ENCODE data around the gene ZDHHC7. TPM values are rescaled to one million over a fixed set of nuclear protein-coding genes. Genes with fewer than 3 reads are reported as not detected.

Gene ZDHHC7
- total and polyA plus RNA-seq, 9 of the 15 experiments (the other 6 are each of a cell fraction or from before 2014, with no cell fraction given) = 1.7 to 49.7 (median 37.4) TPM

DNA sequence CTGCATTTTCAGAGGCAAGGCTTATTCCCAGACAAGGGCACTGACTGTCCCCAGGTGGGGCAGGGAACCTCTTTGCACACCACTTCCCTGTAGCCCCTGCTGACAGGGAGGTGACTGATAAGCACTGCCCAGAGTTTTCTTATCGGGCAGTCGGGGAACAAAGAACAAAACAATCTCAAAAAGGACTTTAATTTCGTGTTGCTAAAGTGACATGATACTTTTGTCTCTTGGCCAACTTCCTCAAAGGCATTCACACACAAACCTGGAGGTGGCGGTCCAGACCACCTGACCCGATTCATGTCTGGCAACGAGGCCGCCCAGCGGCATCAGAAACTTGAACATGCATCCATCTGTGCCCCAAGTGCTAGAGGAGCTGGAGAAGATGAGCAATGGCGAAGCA, 28.9 kb downstream of the ZDHHC7 start (continued):
- TF ChIP-seq MAZ (CRISPR knock-in tag; conservative IDR thresholded peaks at IDR 0.05 in 1 of 2, IDR thresholded peaks at IDR 0.05 in 1 of 2) (peak in 1 of 2 experiments; percentile 50; a peak in 1 of 4 replicates), MTA3 (IDR thresholded peaks at IDR 0.05; ENCODE audit: borderline replicate concordance) (0 out of 2 replicates have a peak, but pooled peaks have one; percentile 41), GTF2B (IDR thresholded peaks at IDR 0.05; ENCODE audit: extremely low read depth, insufficient read length) (no peak), NFIC (IDR thresholded peaks at IDR 0.05) (peak; percentile 60), FUS (optimal IDR thresholded peaks at IDR 0.05; ENCODE audit: low read depth, low read length) (no peak), TAL1 (IDR thresholded peaks at IDR 0.05) (0 out of 2 replicates have a peak, but pooled peaks have one; percentile 6), SMC3 (conservative IDR thresholded peaks at IDR 0.05; ENCODE audit: insufficient read depth, low read depth, low read length) (peak; percentile 18; the same call in 1 of the 2 replicates), CXXC5 (CRISPR knock-in tag; IDR thresholded peaks at IDR 0.05) (0 out of 2 replicates have a peak, but pooled peaks have one; percentile 20), ETS1 (conservative IDR thresholded peaks at IDR 0.05; ENCODE audit: control insufficient read depth, low read depth, low read length) (0 out of 2 replicates have a peak, but pooled peaks have one; percentile 20), REST (IDR thresholded peaks at IDR 0.05; ENCODE audit: borderline replicate concordance) (peak; percentile 62; the same call in 1 of the 2 replicates), REST (CRISPR knock-in tag; IDR thresholded peaks at IDR 0.05; ENCODE audit: low read depth) (no peak), CEBPG (CRISPR knock-in tag; IDR thresholded peaks at IDR 0.05) (peak; percentile 31; the same call in 1 of the 2 replicates), CEBPG (tag; conservative IDR thresholded peaks at IDR 0.05 in 1 of 2, IDR thresholded peaks at IDR 0.05 in 1 of 2) (no peak)
- TF ChIP-seq, protein P1, sequence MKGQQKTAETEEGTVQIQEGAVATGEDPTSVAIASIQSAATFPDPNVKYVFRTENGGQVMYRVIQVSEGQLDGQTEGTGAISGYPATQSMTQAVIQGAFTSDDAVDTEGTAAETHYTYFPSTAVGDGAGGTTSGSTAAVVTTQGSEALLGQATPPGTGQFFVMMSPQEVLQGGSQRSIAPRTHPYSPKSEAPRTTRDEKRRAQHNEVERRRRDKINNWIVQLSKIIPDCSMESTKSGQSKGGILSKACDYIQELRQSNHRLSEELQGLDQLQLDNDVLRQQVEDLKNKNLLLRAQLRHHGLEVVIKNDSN (CRISPR knock-in tag; IDR thresholded peaks at IDR 0.05) = peak; percentile 69
- TF ChIP-seq, protein P2, sequence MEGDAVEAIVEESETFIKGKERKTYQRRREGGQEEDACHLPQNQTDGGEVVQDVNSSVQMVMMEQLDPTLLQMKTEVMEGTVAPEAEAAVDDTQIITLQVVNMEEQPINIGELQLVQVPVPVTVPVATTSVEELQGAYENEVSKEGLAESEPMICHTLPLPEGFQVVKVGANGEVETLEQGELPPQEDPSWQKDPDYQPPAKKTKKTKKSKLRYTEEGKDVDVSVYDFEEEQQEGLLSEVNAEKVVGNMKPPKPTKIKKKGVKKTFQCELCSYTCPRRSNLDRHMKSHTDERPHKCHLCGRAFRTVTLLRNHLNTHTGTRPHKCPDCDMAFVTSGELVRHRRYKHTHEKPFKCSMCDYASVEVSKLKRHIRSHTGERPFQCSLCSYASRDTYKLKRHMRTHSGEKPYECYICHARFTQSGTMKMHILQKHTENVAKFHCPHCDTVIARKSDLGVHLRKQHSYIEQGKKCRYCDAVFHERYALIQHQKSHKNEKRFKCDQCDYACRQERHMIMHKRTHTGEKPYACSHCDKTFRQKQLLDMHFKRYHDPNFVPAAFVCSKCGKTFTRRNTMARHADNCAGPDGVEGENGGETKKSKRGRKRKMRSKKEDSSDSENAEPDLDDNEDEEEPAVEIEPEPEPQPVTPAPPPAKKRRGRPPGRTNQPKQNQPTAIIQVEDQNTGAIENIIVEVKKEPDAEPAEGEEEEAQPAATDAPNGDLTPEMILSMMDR (IDR thresholded peaks at IDR 0.05 in 2 of 3, conservative IDR thresholded peaks at IDR 0.05 in 1 of 3; ENCODE audit: insufficient read depth in 2 of 3, low read depth in 1 of 3, low read length in 3 of 3) = peak; percentile 63 to 82 (median 81)

Data from K562 (cell line).